Ishikawa (cell line): ENCODE data around the gene TMEM147.

Source experiments
- CEBPB ChIP-seq: IDR thresholded peaks from 2 replicates; pipeline ENCODE4 v1.6.1; 2012
- CREB1 ChIP-seq: IDR thresholded peaks from 2 replicates; pipeline ENCODE4 v1.6.1; 2012; ENCODE audit warnings: low read depth
- EGR1 ChIP-seq: IDR thresholded peaks from 2 replicates; pipeline ENCODE4 v1.6.1; 2012
- EP300 ChIP-seq: IDR thresholded peaks from 2 replicates; pipeline ENCODE4 v1.6.1; 2012; ENCODE audit warnings: borderline replicate concordance
- FOXM1 ChIP-seq: IDR thresholded peaks from 2 replicates; pipeline ENCODE4 v1.6.1; 2012; ENCODE audit warnings: low read depth, borderline replicate concordance
- NFIC ChIP-seq: IDR thresholded peaks from 2 replicates; pipeline ENCODE4 v1.6.1; 2012
- RAD21 ChIP-seq: IDR thresholded peaks from 2 replicates; pipeline ENCODE4 v1.6.1; 2012; ENCODE audit warnings: low read depth
- TAF1 ChIP-seq: IDR thresholded peaks from 2 replicates; pipeline ENCODE4 v1.6.1; 2012; ENCODE audit warnings: low read depth, mild to moderate bottlenecking
- TCF12 ChIP-seq: IDR thresholded peaks from 2 replicates; pipeline ENCODE4 v1.6.1; 2012; ENCODE audit warnings: low read depth
- TEAD4 ChIP-seq: IDR thresholded peaks from 2 replicates; pipeline ENCODE4 v1.6.1; 2012
- YY1 ChIP-seq: IDR thresholded peaks from 2 replicates; pipeline ENCODE4 v1.6.1; 2012; ENCODE audit warnings: low read depth
- ZBTB7A ChIP-seq: IDR thresholded peaks from 2 replicates; pipeline ENCODE4 v1.6.1; 2012; ENCODE audit warnings: low read depth
- TF ChIP-seq, protein P1 (sequence below): IDR thresholded peaks from 2 replicates; pipeline ENCODE4 v1.6.1; 2012
- TF ChIP-seq, protein P2 (sequence below): IDR thresholded peaks from 2 replicates; pipeline ENCODE4 v1.6.1; 2012; ENCODE audit warnings: low read depth, mild to moderate bottlenecking
- TF ChIP-seq, protein P3 (sequence below): IDR thresholded peaks from 2 replicates; pipeline ENCODE4 v1.6.1; 2012

TMEM147 gene

DNA sequence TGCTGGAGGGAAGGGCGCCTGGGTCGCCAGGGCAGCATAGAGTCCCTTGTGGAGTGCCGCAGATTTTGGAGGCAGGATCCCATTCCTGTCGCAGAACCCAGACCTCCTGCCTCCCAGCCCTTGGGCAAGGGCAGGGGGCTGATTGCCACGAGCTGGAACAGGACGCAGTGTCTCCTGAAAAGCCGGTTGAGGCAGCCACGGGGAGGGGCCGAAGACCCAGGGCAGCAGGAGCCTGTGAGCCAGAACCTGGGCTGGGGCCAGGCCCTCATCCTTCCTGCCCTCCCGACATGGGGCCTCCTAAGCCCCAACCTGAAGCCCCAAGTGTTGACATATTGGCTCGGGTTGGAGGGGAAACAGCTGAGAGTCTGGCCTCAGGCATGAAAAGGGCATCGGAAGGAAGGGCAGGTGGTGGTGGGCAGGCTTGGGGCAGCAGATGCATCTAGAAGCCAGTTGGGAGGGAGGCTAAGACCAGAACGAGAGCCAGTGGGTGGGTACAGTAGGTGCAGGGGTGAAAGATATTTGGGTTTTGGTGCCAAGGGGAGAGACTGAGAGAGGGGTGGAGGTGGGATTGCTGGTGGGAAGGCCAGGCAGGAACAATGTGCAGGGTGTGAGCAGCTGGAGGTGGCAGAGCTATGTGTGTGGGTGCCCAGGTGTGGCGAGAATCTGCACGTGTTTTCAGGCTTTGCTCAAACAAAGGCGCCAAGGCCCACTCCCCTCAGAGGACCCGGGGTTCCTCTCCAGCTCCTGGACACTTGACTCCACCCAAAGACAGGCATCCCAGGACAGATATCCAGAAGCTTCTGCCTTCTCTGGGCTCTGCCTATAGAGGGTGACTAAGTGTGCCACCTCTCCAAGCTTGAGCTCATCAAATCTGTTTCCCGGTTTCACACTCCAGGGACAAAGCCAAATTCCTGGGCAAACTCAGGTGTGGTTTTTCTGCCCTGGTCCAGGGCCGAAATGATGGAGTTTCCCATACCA, 15.9 kb upstream of the TMEM147 start:
- TF ChIP-seq, protein P1, sequence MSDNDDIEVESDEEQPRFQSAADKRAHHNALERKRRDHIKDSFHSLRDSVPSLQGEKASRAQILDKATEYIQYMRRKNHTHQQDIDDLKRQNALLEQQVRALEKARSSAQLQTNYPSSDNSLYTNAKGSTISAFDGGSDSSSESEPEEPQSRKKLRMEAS, result no peak
- TF ChIP-seq, protein P2, sequence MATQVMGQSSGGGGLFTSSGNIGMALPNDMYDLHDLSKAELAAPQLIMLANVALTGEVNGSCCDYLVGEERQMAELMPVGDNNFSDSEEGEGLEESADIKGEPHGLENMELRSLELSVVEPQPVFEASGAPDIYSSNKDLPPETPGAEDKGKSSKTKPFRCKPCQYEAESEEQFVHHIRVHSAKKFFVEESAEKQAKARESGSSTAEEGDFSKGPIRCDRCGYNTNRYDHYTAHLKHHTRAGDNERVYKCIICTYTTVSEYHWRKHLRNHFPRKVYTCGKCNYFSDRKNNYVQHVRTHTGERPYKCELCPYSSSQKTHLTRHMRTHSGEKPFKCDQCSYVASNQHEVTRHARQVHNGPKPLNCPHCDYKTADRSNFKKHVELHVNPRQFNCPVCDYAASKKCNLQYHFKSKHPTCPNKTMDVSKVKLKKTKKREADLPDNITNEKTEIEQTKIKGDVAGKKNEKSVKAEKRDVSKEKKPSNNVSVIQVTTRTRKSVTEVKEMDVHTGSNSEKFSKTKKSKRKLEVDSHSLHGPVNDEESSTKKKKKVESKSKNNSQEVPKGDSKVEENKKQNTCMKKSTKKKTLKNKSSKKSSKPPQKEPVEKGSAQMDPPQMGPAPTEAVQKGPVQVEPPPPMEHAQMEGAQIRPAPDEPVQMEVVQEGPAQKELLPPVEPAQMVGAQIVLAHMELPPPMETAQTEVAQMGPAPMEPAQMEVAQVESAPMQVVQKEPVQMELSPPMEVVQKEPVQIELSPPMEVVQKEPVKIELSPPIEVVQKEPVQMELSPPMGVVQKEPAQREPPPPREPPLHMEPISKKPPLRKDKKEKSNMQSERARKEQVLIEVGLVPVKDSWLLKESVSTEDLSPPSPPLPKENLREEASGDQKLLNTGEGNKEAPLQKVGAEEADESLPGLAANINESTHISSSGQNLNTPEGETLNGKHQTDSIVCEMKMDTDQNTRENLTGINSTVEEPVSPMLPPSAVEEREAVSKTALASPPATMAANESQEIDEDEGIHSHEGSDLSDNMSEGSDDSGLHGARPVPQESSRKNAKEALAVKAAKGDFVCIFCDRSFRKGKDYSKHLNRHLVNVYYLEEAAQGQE, result no peak
- TF ChIP-seq TAF1 (no peak), CEBPB (no peak), CREB1 (no peak), TCF12 (no peak), EGR1 (no peak), YY1 (no peak), FOXM1 (no peak), NFIC (no peak), TEAD4 (no peak), ZBTB7A (no peak), RAD21 (no peak), EP300 (no peak)
- TF ChIP-seq, protein P3, sequence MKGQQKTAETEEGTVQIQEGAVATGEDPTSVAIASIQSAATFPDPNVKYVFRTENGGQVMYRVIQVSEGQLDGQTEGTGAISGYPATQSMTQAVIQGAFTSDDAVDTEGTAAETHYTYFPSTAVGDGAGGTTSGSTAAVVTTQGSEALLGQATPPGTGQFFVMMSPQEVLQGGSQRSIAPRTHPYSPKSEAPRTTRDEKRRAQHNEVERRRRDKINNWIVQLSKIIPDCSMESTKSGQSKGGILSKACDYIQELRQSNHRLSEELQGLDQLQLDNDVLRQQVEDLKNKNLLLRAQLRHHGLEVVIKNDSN, result no peak

DNA sequence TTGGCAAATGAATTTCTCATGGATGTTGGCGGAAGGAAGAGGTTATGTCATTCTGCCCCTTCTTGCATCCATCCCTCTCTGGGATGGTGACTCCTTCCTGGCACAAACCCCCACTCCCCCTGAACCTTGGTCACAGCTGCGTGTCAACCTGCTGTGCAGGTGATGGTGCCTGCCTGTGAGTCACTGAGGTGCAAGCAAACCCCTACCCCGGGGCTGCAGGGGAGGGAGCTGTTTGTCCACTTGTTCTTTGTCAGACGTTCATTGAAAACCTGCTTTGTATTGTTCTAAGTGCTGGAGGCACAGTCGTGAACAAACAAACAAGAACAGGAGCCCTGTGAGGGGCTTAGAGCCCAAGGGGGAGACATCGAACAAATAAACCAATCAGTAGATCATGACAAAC, 14.1 kb upstream of the TMEM147 start:
- TF ChIP-seq TCF12 (no peak), CEBPB (no peak), YY1 (no peak), EP300 (no peak), CREB1 (no peak), TAF1 (no peak), NFIC (no peak), RAD21 (no peak), EGR1 (no peak), TEAD4 (no peak), ZBTB7A (no peak)
- TF ChIP-seq, protein P2, result no peak
- TF ChIP-seq, protein P1, result no peak

DNA sequence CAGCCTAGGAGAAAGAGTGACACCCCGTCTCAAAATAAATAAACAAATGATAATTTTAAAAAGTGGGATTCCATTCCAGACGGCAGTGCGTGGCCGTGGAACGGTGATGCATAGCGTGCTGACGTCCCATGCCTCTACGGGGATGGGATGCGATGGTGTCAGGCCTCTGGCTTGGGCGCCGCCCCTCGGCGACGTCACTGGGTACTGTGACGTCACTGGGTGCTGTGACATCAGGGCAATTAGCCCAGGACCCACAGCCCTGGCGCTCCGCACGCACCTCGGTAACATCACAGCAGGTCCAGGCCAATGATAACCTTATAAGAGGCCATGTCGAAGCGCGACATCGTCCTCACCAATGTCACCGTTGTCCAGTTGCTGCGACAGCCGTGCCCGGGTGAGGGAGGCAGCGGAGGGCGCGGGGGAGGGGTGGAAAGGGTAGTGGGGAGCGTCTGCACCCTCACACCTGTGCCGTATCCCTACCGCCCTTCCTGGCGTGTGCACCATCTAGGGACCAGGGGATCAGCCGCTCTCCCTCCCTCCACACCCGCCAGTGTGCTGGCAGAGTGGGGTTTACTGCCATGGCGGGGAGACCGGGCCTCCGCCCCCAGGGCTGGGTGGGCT, 12.1 kb upstream of the TMEM147 start, which contains the start of gene GAPDHS:
Gene GAPDHS, plus strand, starts transcription at position 256 of the 621 bp plus-strand sequence. Its CDS starts 72 bp downstream, at position 328.
- TF ChIP-seq TEAD4 (no peak), TAF1 (no peak), EP300 (no peak), ZBTB7A (no peak), CREB1 (no peak), FOXM1 (no peak)
- TF ChIP-seq, protein P1, result no peak
- TF ChIP-seq, protein P2, result no peak

DNA sequence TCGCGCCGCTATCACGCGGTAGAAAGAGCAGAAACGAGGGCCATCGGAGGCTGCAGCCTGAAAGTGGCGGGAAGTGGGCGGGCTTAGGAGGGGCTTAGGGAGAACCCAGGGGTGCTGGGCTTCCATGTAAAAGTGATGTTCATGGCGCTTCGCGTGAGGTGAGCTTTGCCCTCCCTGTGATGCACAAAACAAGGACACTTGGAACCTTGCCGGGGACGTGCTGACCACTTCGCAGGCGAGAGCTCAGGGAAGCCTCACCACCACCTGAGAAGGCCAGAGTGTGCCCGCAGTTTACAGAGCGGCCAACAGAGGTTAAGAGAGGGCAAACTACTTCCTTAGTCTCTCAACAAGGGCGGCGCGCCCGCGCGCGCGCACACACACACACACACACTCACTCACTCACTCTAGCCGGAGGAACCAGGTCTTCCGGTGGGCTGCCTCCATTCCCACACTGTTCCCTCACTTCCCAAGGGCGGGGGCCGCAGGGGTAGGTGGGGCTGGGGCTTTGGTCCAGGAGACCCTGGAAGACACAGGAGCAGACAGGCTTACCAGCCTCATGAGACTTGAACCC, 11.5 kb upstream of the TMEM147 start:
- no peak for TF ChIP-seq RAD21
- TF ChIP-seq, protein P2, result no peak
